ENCODE measurements around the gene GRHPR. TPM values are rescaled to one million over a fixed set of nuclear protein-coding genes. Genes with fewer than 3 reads are reported as not detected.
"Not testable (repeated sequence)": the region's sequence is repeated elsewhere in the genome, so short reads cannot be mapped to it uniquely, and the experiment has no call there.

Gene GRHPR
- total RNA-seq, 1 experiment from 2014 or later = 71.3 TPM

GRCh38 chr9:37424686-37425297 is 2.3 kb downstream of the GRHPR start:
- no peaks in the 10 kb centered on the region for H3K4me1 ChIP-seq

DNA sequence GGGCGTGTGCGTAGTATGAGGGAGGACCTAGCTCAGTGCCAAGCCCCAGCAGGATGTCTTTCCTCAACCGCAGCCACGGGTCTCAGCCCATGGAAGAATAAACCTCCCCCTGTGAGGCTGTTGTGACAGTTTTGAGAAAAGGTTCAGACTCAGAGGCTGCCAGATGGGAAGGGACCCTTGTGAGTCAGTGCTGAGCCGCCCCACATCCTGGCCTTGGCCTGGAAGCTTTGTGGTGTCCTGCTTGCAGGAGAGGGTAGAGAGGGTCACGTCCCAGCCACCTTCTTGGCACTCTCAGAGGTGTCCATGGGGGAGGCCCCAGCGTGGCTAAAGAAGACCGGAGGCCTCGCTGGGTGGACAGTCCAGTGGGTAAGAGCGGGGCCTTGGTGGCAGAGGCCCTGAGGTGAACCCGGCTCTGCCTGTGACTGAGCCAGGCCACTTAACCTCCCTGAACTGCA is 2.8 kb downstream of the GRHPR start:
- Histone ChIP-seq H3K4me1 (no peaks in the 10 kb centered on the region), H3K9me3 (replicated peaks) (no peaks in the 10 kb centered on the region), H3K27me3 (no peaks in the 10 kb centered on the region), H3K4me3 (no peak overlapping the region), H3K36me3 (peaks cover 22% of the 10 kb centered on the region), H3K27ac (no peak overlapping the region)
- no peak for DNase-seq

More at GRCh38 chr9:37424686-37425297, 2.3 kb downstream of the GRHPR start:
- peaks cover 22% of the 10 kb centered on the region for H3K36me3 ChIP-seq
- H3K9me3 ChIP-seq (replicated peaks) = no peaks in the 10 kb centered on the region
- H3K27ac ChIP-seq = no peak overlapping the region
- no peaks in the 10 kb centered on the region for H3K27me3 ChIP-seq
- no peak overlapping the region for H3K4me3 ChIP-seq
- DNase-seq = no peak

GRCh38 chr9:37426431-37426830 is 3.9 kb downstream of the GRHPR start:
- DNase-seq; H3K9me3 ChIP-seq (replicated peaks); H3K27me3 ChIP-seq; H3K4me3 ChIP-seq; H3K4me1 ChIP-seq; H3K27ac ChIP-seq: not testable (repeated sequence)
- peaks cover 22% of the 10 kb centered on the region for H3K36me3 ChIP-seq

DNA sequence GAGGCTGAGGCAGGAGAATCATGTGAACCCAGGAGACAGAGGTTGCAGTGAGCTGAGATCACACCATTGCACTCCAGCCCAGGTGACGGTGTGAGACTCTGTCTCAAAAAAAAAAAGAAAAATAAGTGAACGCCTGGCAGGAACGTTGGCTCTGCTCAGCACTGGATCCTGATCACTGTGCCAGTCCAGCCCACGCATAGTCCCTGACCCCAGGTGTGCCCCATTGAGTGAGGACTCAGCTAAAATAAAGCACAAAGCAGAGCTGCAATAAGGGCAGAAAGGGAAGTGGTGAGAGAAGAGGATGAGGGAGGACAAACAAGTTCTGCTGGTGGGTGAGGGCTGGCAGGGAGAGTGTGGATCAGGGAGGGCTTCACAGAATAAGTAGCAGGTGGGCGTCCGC is 4.3 kb downstream of the GRHPR start:
- Histone ChIP-seq H3K27me3 (no peaks in the 10 kb centered on the region), H3K9me3 (replicated peaks) (no peaks in the 10 kb centered on the region), H3K4me1 (no peaks in the 10 kb centered on the region), H3K4me3 (no peak overlapping the region), H3K36me3 (peaks cover 22% of the 10 kb centered on the region), H3K27ac (no peak overlapping the region)
- DNase-seq = no peak

DNA sequence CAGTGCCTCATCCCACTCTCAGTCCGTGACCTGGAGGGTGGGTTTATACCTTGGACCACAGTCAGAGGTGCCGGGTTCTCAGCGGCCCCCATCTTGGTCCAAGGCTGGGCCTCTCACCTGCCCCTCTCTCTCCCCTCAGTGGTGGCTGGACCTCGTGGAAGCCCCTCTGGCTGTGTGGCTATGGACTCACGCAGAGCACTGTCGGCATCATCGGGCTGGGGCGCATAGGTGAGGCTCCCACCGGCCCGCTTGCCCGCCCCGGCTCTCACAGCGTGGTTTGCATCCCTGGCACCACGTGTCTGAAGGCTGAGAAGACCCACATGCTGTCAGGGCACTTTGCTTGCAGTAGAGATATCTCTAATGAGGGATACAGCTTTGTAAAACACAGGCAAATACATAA is 5.8 kb downstream of the GRHPR start:
- H3K4me1 ChIP-seq = no peaks in the 10 kb centered on the region
- H3K27me3 ChIP-seq = no peaks in the 10 kb centered on the region
- H3K36me3 ChIP-seq = peaks cover 22% of the 10 kb centered on the region
- H3K4me3 ChIP-seq = no peak overlapping the region
- no peak for DNase-seq
- H3K27ac ChIP-seq = no peak overlapping the region
- no peaks in the 10 kb centered on the region for H3K9me3 ChIP-seq (replicated peaks)

DNA sequence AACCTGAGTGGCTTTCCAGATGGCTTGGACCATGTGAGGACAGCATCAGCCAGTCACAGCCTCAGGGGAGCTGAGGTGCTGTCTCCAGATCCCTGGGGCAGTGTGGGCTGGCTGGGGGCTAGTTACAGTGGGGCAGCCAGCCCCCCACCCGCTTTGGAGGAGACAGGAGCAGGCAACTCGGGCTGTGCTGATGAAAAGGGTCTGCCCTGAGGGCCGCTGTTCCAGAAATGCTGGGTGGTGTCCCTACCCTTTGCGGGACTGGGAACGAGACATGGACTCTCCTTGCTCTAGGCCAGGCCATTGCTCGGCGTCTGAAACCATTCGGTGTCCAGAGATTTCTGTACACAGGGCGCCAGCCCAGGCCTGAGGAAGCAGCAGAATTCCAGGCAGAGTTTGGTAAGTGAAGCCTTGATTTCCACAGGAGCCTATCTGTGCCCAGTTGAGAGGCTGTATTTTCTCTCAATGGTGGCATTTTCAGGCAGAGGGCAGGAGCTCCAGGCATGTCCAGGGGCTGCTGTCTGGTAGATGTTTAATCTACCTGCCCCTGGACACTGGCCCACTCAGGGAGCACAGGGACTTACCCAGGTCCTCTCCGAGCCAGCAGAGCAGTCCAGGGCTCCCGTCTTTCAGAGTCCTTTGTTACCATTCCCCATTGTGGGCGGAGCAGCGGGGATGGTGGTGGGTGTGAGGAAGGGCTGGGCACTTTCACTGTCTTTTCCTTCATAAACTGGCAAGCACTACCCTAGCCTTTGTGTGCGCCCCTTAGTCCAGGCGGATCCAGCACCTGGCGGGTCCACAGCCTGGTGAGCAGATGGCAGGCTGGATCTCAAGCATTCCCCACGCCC is 7.2 kb downstream of the GRHPR start:
- Histone ChIP-seq H3K4me3 (no peak overlapping the region), H3K27ac (no peak overlapping the region), H3K36me3 (peaks cover 28% of the 10 kb centered on the region), H3K27me3 (no peaks in the 10 kb centered on the region), H3K4me1 (no peaks in the 10 kb centered on the region), H3K9me3 (replicated peaks) (no peaks in the 10 kb centered on the region)
- DNase-seq = no peak

DNA sequence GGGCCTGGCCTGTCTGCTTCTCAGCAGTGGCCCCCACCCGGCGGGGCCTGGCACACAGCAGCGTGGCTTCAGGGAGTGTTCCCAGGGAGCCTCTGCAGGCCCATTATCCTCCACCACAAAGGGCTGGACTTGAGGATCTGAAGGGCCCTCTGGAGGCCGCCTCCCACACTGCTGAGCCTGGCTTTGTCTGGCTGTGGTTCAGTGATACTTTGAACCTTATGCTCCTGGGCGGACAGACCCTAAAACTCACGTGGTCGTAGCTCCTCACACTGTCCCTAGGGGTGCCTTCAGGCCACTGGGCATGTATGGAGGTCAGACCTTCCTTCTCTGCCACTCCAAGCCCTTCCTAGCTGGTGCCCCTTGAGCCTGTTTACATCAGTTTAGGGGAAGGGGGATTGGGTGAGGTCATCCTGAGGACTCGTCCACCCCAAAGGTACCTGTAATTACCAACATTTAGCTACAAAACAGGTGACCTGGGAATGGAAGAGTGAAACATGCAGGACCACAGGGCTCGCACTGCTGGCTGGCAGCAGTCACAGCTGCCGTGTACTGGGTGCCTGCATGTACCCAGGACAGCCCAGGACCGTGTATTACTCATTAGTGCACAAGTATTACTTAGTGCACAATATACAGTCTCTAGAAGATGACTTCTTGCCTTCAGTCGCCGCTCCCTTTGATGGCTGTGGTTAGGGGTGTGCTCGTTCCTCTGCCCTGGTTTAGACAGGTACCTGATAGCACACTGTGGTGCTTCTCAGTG is 8.5 kb downstream of the GRHPR start:
- Histone ChIP-seq H3K27ac (no peak overlapping the region), H3K36me3 (peaks cover 38% of the 10 kb centered on the region), H3K27me3 (no peaks in the 10 kb centered on the region), H3K4me1 (no peaks in the 10 kb centered on the region), H3K9me3 (replicated peaks) (no peaks in the 10 kb centered on the region), H3K4me3 (no peak overlapping the region)
- DNase-seq = no peak

GRCh38 chr9:37432020-37432419 is 9.5 kb downstream of the GRHPR start:
- no peaks in the 10 kb centered on the region for H3K9me3 ChIP-seq (replicated peaks)
- no peak overlapping the region for H3K27ac ChIP-seq
- peaks cover 41% of the 10 kb centered on the region for H3K36me3 ChIP-seq
- H3K27me3 ChIP-seq = no peaks in the 10 kb centered on the region
- DNase-seq = no peak
- H3K4me1 ChIP-seq = no peaks in the 10 kb centered on the region
- no peak overlapping the region for H3K4me3 ChIP-seq

GRCh38 chr9:37433867-37434371 is 11.4 kb downstream of the GRHPR start:
- DNase-seq = no peak
- Histone ChIP-seq H3K4me1 (no peaks in the 10 kb centered on the region), H3K36me3 (peaks cover 48% of the 10 kb centered on the region), H3K9me3 (replicated peaks) (no peaks in the 10 kb centered on the region), H3K27me3 (no peaks in the 10 kb centered on the region), H3K4me3 (no peak overlapping the region), H3K27ac (no peak overlapping the region)

DNA sequence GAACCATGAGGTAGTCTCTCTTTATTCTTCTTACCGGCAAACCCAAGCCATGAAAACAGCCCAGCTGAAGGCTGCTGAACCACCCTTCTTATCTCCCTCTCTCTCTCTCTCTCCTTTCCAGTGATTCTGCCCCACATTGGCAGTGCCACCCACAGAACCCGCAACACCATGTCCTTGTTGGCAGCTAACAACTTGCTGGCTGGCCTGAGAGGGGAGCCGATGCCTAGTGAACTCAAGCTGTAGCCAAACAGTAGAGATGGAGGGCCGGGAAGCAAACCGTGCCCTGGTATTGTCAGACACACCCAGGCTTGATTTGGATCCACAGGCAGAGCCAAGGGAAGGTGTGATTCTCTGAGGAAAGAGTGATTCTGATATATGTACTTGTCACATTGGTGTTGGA is 14.0 kb downstream of the GRHPR start:
- no peaks in the 10 kb centered on the region for H3K27me3 ChIP-seq
- no peak overlapping the region for H3K4me3 ChIP-seq
- H3K27ac ChIP-seq = no peak overlapping the region
- DNase-seq = no peak
- H3K36me3 ChIP-seq = peaks cover 67% of the 10 kb centered on the region
- no peaks in the 10 kb centered on the region for H3K9me3 ChIP-seq (replicated peaks)
- H3K4me1 ChIP-seq = no peaks in the 10 kb centered on the region

DNA sequence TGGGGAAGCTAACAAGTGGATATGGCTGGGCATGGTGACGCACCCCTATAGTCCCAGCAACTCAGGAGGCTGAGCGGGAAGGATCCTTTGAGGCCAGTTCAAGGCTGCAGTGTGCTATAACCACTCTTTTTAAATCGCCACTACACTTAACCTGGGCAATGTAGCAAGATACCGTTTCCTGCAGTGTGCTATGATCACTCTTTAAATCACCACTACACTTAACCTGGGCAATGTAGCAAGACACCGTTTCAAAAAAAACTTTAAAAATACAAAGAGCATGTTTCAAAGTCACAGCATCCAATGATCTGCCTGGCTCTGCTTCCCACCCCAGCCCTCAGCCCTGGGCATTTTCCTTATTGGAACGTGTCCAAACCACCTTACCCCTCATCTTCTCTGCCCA is 14.5 kb downstream of the GRHPR start:
- no peak overlapping the region for H3K27ac ChIP-seq
- H3K4me1 ChIP-seq = no peaks in the 10 kb centered on the region
- peaks cover 72% of the 10 kb centered on the region for H3K36me3 ChIP-seq
- DNase-seq = no peak
- H3K27me3 ChIP-seq = no peaks in the 10 kb centered on the region
- no peak overlapping the region for H3K4me3 ChIP-seq
- H3K9me3 ChIP-seq (replicated peaks) = no peaks in the 10 kb centered on the region

GRCh38 chr9:37437621-37438020 is 15.1 kb downstream of the GRHPR start:
- DNase-seq = no peak
- Histone ChIP-seq H3K27ac (no peak overlapping the region), H3K4me3 (no peak overlapping the region), H3K9me3 (replicated peaks) (no peaks in the 10 kb centered on the region), H3K4me1 (no peaks in the 10 kb centered on the region), H3K27me3 (no peaks in the 10 kb centered on the region), H3K36me3 (peaks cover 76% of the 10 kb centered on the region)

DNA sequence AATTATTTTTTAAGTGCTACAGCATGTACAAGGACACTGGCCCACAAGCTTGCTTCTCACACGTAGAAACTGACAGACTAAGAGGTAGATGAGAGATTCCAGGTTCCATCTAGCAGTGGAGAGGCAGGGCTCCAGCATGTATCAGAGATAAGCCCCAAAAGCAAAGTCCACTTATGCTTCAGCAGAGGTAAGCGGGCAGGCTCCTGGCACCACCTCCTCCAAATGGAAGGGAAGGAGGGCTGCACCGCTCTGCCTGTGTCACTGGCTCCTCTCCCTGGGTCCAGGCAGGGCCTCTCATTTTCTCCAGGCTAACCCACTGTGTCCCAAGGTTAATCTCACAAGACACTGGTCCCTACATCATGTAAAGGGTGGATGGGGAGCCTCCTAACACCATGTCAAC is 15.9 kb downstream of the GRHPR start:
- peaks cover 76% of the 10 kb centered on the region for H3K36me3 ChIP-seq
- H3K27me3 ChIP-seq = no peaks in the 10 kb centered on the region
- DNase-seq = no peak
- no peak overlapping the region for H3K4me3 ChIP-seq
- no peak overlapping the region for H3K27ac ChIP-seq
- no peaks in the 10 kb centered on the region for H3K4me1 ChIP-seq
- no peaks in the 10 kb centered on the region for H3K9me3 ChIP-seq (replicated peaks)

- Histone ChIP-seq H3K27me3 (no peaks in the 10 kb centered on the region), H3K36me3 (peaks cover 52% of the 10 kb centered on the region), H3K4me1 (no peaks in the 10 kb centered on the region), H3K27ac (no peak overlapping the region), H3K4me3 (no peak overlapping the region), H3K9me3 (replicated peaks) (no peaks in the 10 kb centered on the region)
- no peak for DNase-seq
These were observed 19.4 kb downstream of the GRHPR start for GRCh38 chr9:37441776-37442370.

GRCh38 chr9:37442556-37442955 is 20.1 kb downstream of the GRHPR start:
- no peak for DNase-seq

More at GRCh38 chr9:37442556-37442955, 20.1 kb downstream of the GRHPR start:
- H3K36me3 ChIP-seq = peaks cover 46% of the 10 kb centered on the region
- H3K4me3 ChIP-seq = no peak overlapping the region
- H3K27me3 ChIP-seq = no peaks in the 10 kb centered on the region
- no peak overlapping the region for H3K27ac ChIP-seq
- no peaks in the 10 kb centered on the region for H3K9me3 ChIP-seq (replicated peaks)
- no peaks in the 10 kb centered on the region for H3K4me1 ChIP-seq
